WTC11 (cell line): ENCODE data around the gene CLPSL1. TPM values are rescaled to one million over a fixed set of nuclear protein-coding genes. Genes with fewer than 3 reads are reported as not detected.
A peak's percentile ranks its signal among the peaks of the same experiment; 100 is the strongest.
"Not testable (repeated sequence)": the region's sequence is repeated elsewhere in the genome, so short reads cannot be mapped to it uniquely, and the experiment has no call there.

ENCODE experiments used
- ATAC-seq: fragments of 200-7000 bp; cut with Tn5 transposase; 2 replicates; pipeline ENCODE4 v1.10.0; 2021; ENCODE audit warnings: mild to moderate bottlenecking, moderate library complexity
- CTCF ChIA-PET: fragments of 300-600 bp; sonication (Branson Sonifier 250); formaldehyde crosslinking; loops from one replicate; lab custom pipeline; 2021; ENCODE audit warnings: antibody characterized with exemption; lab: Charles Lee
- POLR2A ChIA-PET: fragments of 350-600 bp; sonication (Branson Sonifier 250); formaldehyde crosslinking; loops from one replicate; lab custom pipeline; 2021; ENCODE audit warnings: antibody characterized with exemption; lab: Charles Lee
- DNase-seq: peaks from one replicate; pipeline ENCODE4 v3.0.0; 2021; ENCODE audit warnings: low spot score
- H3K27ac Mint-ChIP-seq: 2 replicates; pipeline ENCODE4 v1.8.0; 2021; ENCODE audit warnings: mixed read lengths
- H3K27me3 Mint-ChIP-seq: 2 replicates; pipeline ENCODE4 v1.8.0; 2021; ENCODE audit warnings: low read depth, mild to moderate bottlenecking, moderate library complexity, mixed read lengths
- H3K36me3 Mint-ChIP-seq: 2 replicates; pipeline ENCODE4 v1.8.0; 2021; ENCODE audit warnings: mixed read lengths
- H3K4me1 Mint-ChIP-seq: 2 replicates; pipeline ENCODE4 v1.8.0; 2022; ENCODE audit warnings: mixed read lengths
- H3K4me3 Mint-ChIP-seq: 2 replicates; pipeline ENCODE4 v1.8.0; 2021; ENCODE audit warnings: mild to moderate bottlenecking, moderate library complexity, mixed read lengths
- H3K9me3 Mint-ChIP-seq: 2 replicates; pipeline ENCODE4 v1.8.0; 2021; ENCODE audit warnings: mixed read lengths
- CREB1 ChIP-seq: sonication (generic); formaldehyde crosslinking; IDR thresholded peaks from 2 replicates; pipeline ENCODE4 v1.8.0; 2023; ENCODE audit warnings: mild to moderate bottlenecking, missing genetic modification reagents
- GRHL2 ChIP-seq: fragments of 250-450 bp; sonication (Bioruptor Pico); IDR thresholded peaks from 2 replicates; pipeline ENCODE4 v1.8.0; 2022; ENCODE audit warnings: mild to moderate bottlenecking, moderate library complexity; ENCODE audit not compliant: insufficient replicate concordance, severe bottlenecking
- MXD4 ChIP-seq: fragments of 250-450 bp; sonication (Bioruptor Pico); IDR thresholded peaks from 2 replicates; pipeline ENCODE4 v1.8.0; 2021; ENCODE audit warnings: mild to moderate bottlenecking, moderate library complexity, borderline replicate concordance
- TEAD1 ChIP-seq: sonication (generic); formaldehyde crosslinking; IDR thresholded peaks from 2 replicates; pipeline ENCODE4 v1.8.0; 2022; ENCODE audit warnings: mild to moderate bottlenecking, missing genetic modification reagents
- total RNA-seq: library from RNA; stranded (reverse); gene quantifications from 3 replicates; pipeline ENCODE4 v1.2.3, GENCODE V29; 2021
- TF ChIP-seq, protein P1 (sequence below): sonication (generic); formaldehyde crosslinking; IDR thresholded peaks from 2 replicates; pipeline ENCODE4 v1.8.1; 2023; ENCODE audit warnings: mild to moderate bottlenecking, missing genetic modification reagents
- TF ChIP-seq, protein P2 (sequence below): sonication (generic); formaldehyde crosslinking; IDR thresholded peaks from 2 replicates; pipeline ENCODE4 v1.8.0; 2023; ENCODE audit warnings: mild to moderate bottlenecking, missing genetic modification reagents
- TF ChIP-seq, protein P3 (sequence below): sonication (generic); formaldehyde crosslinking; IDR thresholded peaks from 2 replicates; pipeline ENCODE4 v1.8.0; 2022; ENCODE audit warnings: mild to moderate bottlenecking, missing genetic modification reagents
- TF ChIP-seq, protein P4 (sequence below): sonication (generic); formaldehyde crosslinking; conservative IDR thresholded peaks from 2 replicates; pipeline ENCODE4 v1.8.1; 2022; ENCODE audit warnings: mild to moderate bottlenecking, missing genetic modification reagents
- TF ChIP-seq, protein P5 (sequence below): sonication (generic); formaldehyde crosslinking; IDR thresholded peaks from 2 replicates; pipeline ENCODE4 v1.8.1; 2022; ENCODE audit warnings: low read depth, mild to moderate bottlenecking, moderate library complexity, missing genetic modification reagents, borderline replicate concordance
- TF ChIP-seq, protein P6 (sequence below): fragments of 200-600 bp; IDR thresholded peaks from 2 replicates; pipeline ENCODE4 v1.8.0; 2022; ENCODE audit warnings: antibody characterized with exemption

CLPSL1 gene
- total RNA-seq, 1 experiment from 2014 or later, result 0.42 TPM

DNA sequence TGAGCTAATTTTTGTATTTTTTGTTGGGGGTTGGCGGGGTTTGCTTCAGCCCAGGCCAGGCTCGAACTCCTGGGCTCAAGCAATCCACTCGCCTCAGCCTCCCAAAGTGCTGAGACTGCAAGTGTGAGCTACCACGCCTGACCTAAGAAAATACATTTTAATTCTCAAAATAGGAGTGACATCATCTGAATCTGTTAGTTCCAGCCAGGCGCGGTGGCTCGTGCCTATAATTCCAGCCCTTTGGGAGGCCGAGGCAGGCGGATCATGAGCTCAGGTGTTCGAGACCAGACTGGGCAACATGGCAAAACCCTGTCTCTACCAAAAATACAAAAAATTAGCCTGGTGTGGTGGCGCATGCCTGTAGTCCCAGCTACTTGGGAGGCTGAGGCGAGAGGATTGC is 46.5 kb upstream of the CLPSL1 start:
- CTCF ChIA-PET, result interaction anchor here (1.2 to 3.1 kb wide), 4 partner anchors 23 to 212 kb away, joined by 4 to 20 read pairs (median 4); no protein-coding TSS in a partner anchor
- H3K9me3 Mint-ChIP-seq, H3K36me3 Mint-ChIP-seq, DNase-seq, H3K4me3 Mint-ChIP-seq, H3K27ac Mint-ChIP-seq, POLR2A ChIA-PET, ATAC-seq: not testable (repeated sequence)
- Mint-ChIP-seq H3K27me3 (peaks cover 12% of the 10 kb centered on the region), H3K4me1 (peaks cover 61% of the 10 kb centered on the region)

DNA sequence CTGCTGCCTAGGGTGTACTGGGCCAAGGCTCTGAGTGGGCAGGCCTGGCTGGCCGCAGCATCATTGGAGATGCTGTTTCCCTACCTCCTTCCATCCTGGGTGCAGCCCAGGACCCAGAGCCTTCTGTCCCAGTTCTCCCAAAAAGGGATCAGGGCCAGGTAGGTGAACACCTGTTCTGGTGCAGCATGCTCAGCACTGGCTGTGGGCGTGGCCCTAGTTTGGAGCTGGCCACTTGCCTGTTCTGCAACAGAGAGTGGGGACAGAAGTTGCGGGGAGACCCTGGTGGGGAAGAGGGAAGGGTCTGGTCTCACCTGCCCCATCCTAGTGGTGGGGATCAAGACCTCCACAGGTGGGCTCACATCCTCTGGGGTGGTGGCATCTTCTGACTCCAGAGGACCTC is 45.4 kb upstream of the CLPSL1 start:
- Mint-ChIP-seq H3K27ac (no peak overlapping the region), H3K36me3 (no peaks in the 10 kb centered on the region), H3K4me3 (no peak overlapping the region), H3K9me3 (no peaks in the 10 kb centered on the region), H3K4me1 (peaks cover 67% of the 10 kb centered on the region), H3K27me3 (peaks cover 7% of the 10 kb centered on the region)
- POLR2A ChIA-PET, result no interaction called here
- ATAC-seq (no peak), DNase-seq (no peak)
- CTCF ChIA-PET, result interaction anchor here (1.3 to 5.6 kb wide), 15 partner anchors 18 to 219 kb away, joined by 3 to 86 read pairs (median 11); no protein-coding TSS in a partner anchor
- TF ChIP-seq, protein P1, sequence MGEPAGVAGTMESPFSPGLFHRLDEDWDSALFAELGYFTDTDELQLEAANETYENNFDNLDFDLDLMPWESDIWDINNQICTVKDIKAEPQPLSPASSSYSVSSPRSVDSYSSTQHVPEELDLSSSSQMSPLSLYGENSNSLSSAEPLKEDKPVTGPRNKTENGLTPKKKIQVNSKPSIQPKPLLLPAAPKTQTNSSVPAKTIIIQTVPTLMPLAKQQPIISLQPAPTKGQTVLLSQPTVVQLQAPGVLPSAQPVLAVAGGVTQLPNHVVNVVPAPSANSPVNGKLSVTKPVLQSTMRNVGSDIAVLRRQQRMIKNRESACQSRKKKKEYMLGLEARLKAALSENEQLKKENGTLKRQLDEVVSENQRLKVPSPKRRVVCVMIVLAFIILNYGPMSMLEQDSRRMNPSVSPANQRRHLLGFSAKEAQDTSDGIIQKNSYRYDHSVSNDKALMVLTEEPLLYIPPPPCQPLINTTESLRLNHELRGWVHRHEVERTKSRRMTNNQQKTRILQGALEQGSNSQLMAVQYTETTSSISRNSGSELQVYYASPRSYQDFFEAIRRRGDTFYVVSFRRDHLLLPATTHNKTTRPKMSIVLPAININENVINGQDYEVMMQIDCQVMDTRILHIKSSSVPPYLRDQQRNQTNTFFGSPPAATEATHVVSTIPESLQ, result no peak
- TF ChIP-seq, protein P2, sequence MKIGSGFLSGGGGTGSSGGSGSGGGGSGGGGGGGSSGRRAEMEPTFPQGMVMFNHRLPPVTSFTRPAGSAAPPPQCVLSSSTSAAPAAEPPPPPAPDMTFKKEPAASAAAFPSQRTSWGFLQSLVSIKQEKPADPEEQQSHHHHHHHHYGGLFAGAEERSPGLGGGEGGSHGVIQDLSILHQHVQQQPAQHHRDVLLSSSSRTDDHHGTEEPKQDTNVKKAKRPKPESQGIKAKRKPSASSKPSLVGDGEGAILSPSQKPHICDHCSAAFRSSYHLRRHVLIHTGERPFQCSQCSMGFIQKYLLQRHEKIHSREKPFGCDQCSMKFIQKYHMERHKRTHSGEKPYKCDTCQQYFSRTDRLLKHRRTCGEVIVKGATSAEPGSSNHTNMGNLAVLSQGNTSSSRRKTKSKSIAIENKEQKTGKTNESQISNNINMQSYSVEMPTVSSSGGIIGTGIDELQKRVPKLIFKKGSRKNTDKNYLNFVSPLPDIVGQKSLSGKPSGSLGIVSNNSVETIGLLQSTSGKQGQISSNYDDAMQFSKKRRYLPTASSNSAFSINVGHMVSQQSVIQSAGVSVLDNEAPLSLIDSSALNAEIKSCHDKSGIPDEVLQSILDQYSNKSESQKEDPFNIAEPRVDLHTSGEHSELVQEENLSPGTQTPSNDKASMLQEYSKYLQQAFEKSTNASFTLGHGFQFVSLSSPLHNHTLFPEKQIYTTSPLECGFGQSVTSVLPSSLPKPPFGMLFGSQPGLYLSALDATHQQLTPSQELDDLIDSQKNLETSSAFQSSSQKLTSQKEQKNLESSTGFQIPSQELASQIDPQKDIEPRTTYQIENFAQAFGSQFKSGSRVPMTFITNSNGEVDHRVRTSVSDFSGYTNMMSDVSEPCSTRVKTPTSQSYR, result no peak
- TF ChIP-seq, protein P3, sequence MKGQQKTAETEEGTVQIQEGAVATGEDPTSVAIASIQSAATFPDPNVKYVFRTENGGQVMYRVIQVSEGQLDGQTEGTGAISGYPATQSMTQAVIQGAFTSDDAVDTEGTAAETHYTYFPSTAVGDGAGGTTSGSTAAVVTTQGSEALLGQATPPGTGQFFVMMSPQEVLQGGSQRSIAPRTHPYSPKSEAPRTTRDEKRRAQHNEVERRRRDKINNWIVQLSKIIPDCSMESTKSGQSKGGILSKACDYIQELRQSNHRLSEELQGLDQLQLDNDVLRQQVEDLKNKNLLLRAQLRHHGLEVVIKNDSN (CRISPR knock-in tag), result no peak
- TF ChIP-seq MXD4 (CRISPR knock-in tag) (no peak), CREB1 (CRISPR knock-in tag) (no peak), GRHL2 (no peak), TEAD1 (CRISPR knock-in tag) (no peak)
- TF ChIP-seq, protein P4, sequence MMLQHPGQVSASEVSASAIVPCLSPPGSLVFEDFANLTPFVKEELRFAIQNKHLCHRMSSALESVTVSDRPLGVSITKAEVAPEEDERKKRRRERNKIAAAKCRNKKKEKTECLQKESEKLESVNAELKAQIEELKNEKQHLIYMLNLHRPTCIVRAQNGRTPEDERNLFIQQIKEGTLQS (CRISPR knock-in tag), result no peak

DNA sequence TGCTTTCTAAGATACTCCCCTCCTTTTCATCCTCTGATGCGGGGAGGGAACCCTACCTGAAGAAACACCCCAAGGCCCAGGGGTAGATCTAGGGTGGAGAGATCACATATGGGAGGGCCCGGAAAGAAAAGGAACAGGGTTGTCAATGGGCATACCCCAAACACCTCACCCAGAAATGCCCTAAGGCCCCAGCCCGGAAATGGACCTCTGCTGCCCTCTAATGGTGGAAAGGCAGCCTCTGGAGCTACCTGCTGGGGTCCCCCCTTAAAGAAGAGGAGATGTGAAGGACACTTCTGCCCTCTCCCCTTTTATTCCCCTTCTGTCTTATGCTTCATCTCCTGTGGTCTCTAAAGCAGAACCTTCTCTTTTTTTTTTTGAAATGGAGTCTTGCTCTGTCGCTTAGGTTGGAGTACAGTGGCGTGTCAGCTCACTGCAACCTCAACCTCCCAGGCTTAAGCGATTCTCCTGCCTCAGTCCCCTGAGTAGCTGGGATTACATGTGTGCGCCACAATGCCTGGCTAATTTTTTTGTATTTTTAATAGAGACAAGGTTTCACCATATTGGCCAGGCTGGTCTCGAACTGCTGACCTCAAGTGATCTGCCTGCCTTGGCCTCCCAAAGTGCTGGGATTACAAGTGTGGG is 44.4 kb upstream of the CLPSL1 start:
- H3K27me3 Mint-ChIP-seq, result peaks cover 7% of the 10 kb centered on the region
- peak; percentile 88 for DNase-seq
- ChIA-PET CTCF (interaction anchor here (0.6 to 5.6 kb wide), 51 partner anchors 9 to 627 kb away, joined by 3 to 86 read pairs (median 5); partner anchors contain the start of genes FANCE and FKBP5), POLR2A (interaction anchor here (1.0 kb wide), 2 partner anchors 8 to 28 kb away, joined by 3 to 4 read pairs; no protein-coding TSS in a partner anchor)
- TF ChIP-seq, protein P5, sequence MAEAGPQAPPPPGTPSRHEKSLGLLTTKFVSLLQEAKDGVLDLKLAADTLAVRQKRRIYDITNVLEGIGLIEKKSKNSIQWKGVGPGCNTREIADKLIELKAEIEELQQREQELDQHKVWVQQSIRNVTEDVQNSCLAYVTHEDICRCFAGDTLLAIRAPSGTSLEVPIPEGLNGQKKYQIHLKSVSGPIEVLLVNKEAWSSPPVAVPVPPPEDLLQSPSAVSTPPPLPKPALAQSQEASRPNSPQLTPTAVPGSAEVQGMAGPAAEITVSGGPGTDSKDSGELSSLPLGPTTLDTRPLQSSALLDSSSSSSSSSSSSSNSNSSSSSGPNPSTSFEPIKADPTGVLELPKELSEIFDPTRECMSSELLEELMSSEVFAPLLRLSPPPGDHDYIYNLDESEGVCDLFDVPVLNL, result no peak
- TF ChIP-seq, protein P6, sequence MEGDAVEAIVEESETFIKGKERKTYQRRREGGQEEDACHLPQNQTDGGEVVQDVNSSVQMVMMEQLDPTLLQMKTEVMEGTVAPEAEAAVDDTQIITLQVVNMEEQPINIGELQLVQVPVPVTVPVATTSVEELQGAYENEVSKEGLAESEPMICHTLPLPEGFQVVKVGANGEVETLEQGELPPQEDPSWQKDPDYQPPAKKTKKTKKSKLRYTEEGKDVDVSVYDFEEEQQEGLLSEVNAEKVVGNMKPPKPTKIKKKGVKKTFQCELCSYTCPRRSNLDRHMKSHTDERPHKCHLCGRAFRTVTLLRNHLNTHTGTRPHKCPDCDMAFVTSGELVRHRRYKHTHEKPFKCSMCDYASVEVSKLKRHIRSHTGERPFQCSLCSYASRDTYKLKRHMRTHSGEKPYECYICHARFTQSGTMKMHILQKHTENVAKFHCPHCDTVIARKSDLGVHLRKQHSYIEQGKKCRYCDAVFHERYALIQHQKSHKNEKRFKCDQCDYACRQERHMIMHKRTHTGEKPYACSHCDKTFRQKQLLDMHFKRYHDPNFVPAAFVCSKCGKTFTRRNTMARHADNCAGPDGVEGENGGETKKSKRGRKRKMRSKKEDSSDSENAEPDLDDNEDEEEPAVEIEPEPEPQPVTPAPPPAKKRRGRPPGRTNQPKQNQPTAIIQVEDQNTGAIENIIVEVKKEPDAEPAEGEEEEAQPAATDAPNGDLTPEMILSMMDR, result peak; percentile 82
- TF ChIP-seq, all 79 proteins: peak for 1
- Mint-ChIP-seq H3K4me3 (no peak overlapping the region), H3K4me1 (peaks cover 69% of the 10 kb centered on the region), H3K27ac (no peak overlapping the region), H3K9me3 (no peaks in the 10 kb centered on the region), H3K36me3 (no peaks in the 10 kb centered on the region)
- ATAC-seq, result peak; percentile 23
